Thoracic aorta (tissue), 2 donors: ENCODE measurements around the gene CHCHD6. TPM values are rescaled to one million over a fixed set of nuclear protein-coding genes. Genes with fewer than 3 reads are reported as not detected.

ENCODE experiments used
- ATAC-seq: fragments of 150-250 bp; one replicate; pipeline ENCODE4 v1.8.0; 2017; ENCODE audit warnings: low read depth; ENCODE audit not compliant: insufficient number of reproducible peaks, low FRiP score
- DNase-seq: peaks from one replicate; pipeline ENCODE4 v3.0.0-alpha.2; 2020; ENCODE audit warnings: low spot score
- H3K27ac ChIP-seq, 2 donors: fragments of 200-600 bp; sonication (generic); 1 replicate in 1 of 2; 2 replicates in 1 of 2; pipeline ENCODE4 v1.5.1; 2016; ENCODE audit warnings: mild to moderate bottlenecking in 2 of 2, moderate library complexity in 2 of 2
- H3K27me3 ChIP-seq: fragments of 200-600 bp; sonication (generic); replicated peaks from 2 replicates; pipeline ENCODE4 v1.6.0; 2016; ENCODE audit warnings: mild to moderate bottlenecking; ENCODE audit not compliant: insufficient read depth
- H3K36me3 ChIP-seq: fragments of 200-600 bp; sonication (generic); one replicate; pipeline ENCODE4 v1.5.1; 2016
- H3K4me1 ChIP-seq, 2 donors: fragments of 200-600 bp; sonication (generic); 1 replicate in 1 of 2; 2 replicates in 1 of 2; pipeline versions ENCODE4 v1.5.1 to v1.6.0; 2016; ENCODE audit warnings: low read depth in 2 of 2, mild to moderate bottlenecking in 1 of 2; ENCODE audit not compliant: control insufficient read depth in 1 of 2
- H3K4me3 ChIP-seq: fragments of 200-600 bp; sonication (generic); 2 replicates; pipeline ENCODE4 v1.5.1; 2016; ENCODE audit warnings: mild to moderate bottlenecking
- H3K9me3 ChIP-seq: fragments of 200-600 bp; sonication (generic); 2 replicates; pipeline ENCODE4 v1.5.1; 2016
- total RNA-seq, 2 donors: library from RNA; depleted of rRNA; stranded (reverse); fragments of >200 nt; gene quantifications; one replicate each; pipeline versions ENCODE4 v1.1.0 to v1.2.3, GENCODE V29; 2016
- TF ChIP-seq, protein P1 (sequence below): fragments of 200-600 bp; sonication (generic); IDR thresholded peaks from one replicate; pipeline ENCODE4 v1.5.1; 2019; ENCODE audit warnings: antibody characterized with exemption

Gene CHCHD6
- total RNA-seq, 2 donors from 2014 or later, result 12.5 to 17.1 TPM

- Histone ChIP-seq H3K4me3 (no peak overlapping the region), H3K36me3 (no peaks in the 10 kb centered on the region), H3K4me1 (no peaks in the 10 kb centered on the region), H3K27ac (no peak overlapping the region), H3K9me3 (no peaks in the 10 kb centered on the region), H3K27me3 (no peaks in the 10 kb centered on the region)
- ATAC-seq (no peak), DNase-seq (no peak)
- TF ChIP-seq, protein P1, sequence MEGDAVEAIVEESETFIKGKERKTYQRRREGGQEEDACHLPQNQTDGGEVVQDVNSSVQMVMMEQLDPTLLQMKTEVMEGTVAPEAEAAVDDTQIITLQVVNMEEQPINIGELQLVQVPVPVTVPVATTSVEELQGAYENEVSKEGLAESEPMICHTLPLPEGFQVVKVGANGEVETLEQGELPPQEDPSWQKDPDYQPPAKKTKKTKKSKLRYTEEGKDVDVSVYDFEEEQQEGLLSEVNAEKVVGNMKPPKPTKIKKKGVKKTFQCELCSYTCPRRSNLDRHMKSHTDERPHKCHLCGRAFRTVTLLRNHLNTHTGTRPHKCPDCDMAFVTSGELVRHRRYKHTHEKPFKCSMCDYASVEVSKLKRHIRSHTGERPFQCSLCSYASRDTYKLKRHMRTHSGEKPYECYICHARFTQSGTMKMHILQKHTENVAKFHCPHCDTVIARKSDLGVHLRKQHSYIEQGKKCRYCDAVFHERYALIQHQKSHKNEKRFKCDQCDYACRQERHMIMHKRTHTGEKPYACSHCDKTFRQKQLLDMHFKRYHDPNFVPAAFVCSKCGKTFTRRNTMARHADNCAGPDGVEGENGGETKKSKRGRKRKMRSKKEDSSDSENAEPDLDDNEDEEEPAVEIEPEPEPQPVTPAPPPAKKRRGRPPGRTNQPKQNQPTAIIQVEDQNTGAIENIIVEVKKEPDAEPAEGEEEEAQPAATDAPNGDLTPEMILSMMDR, result no peak
Observed at GRCh38 chr3:126770096-126770495, 66.1 kb downstream of the CHCHD6 start.

- H3K36me3 ChIP-seq, result no peaks in the 10 kb centered on the region
- H3K4me1 ChIP-seq, result no peaks in the 10 kb centered on the region
- ATAC-seq (no peak), DNase-seq (no peak)
- TF ChIP-seq, protein P1, result no peak
- no peak overlapping the region for H3K4me3 ChIP-seq
- no peak overlapping the region for H3K27ac ChIP-seq
- no peaks in the 10 kb centered on the region for H3K9me3 ChIP-seq
- no peaks in the 10 kb centered on the region for H3K27me3 ChIP-seq
Observed at GRCh38 chr3:126773167-126773566, 69.1 kb downstream of the CHCHD6 start.

DNA sequence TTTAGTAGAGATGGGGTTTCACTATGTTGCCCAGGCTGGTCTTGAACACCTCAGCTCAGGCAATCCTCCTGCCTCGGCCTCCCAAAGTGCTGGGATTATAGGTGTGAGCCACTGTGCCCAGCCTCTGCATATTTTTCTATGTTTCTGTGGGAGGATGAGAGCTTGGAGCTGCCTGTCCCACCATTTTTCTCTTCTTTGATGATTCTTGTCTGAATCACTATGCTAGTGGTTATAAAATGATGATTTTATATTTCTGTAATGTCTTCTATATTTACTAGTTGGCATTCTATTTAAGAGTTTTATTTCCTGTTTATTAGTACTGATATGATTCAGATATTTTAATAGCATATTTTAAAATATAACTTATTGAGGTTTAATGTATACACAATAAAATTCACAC, 69.7 kb downstream of the CHCHD6 start:
- Histone ChIP-seq H3K27me3 (no peaks in the 10 kb centered on the region), H3K36me3 (no peaks in the 10 kb centered on the region), H3K4me3 (no peak overlapping the region), H3K9me3 (no peaks in the 10 kb centered on the region), H3K4me1 (no peaks in the 10 kb centered on the region), H3K27ac (no peak overlapping the region)
- TF ChIP-seq, protein P1, result no peak
- DNase-seq (no peak), ATAC-seq (no peak)

- DNase-seq, result no peak
- H3K9me3 ChIP-seq, result no peaks in the 10 kb centered on the region
- TF ChIP-seq, protein P1, result no peak
- no peak for ATAC-seq
- H3K36me3 ChIP-seq, result no peaks in the 10 kb centered on the region
- peaks cover 0 to 3% of the 10 kb centered on the region in 2 donors for H3K4me1 ChIP-seq
- H3K4me3 ChIP-seq, result no peak overlapping the region
- H3K27ac ChIP-seq, result no peak overlapping the region
- H3K27me3 ChIP-seq, result no peaks in the 10 kb centered on the region
Observed at GRCh38 chr3:126777366-126777765, 73.3 kb downstream of the CHCHD6 start.

DNA sequence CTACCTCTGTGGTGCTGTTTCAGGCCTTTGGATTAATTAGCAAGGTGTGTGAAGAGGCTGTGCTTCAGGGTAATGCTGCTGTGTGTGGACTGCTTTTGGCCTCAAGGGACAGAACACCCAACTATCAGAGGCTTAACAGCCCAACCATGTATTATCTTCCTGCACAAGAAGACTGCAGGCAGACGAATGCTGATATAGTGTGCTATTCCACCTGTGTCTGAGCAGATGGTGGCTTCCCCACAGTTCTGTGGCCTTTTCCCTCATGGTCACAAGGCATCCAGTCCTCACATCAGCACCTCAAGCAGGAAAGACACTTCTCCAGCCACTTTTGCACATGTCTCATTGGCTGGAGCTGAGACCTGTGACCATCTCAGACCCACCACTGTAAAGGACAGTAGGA, 76.6 kb downstream of the CHCHD6 start:
- TF ChIP-seq, protein P1, result no peak

More for the DNA sequence above, 76.6 kb downstream of the CHCHD6 start:
- Histone ChIP-seq H3K36me3 (no peaks in the 10 kb centered on the region), H3K4me3 (no peak overlapping the region), H3K27me3 (no peaks in the 10 kb centered on the region), H3K4me1 (peaks cover 4 to 11% of the 10 kb centered on the region in 2 donors), H3K27ac (no peak overlapping the region), H3K9me3 (no peaks in the 10 kb centered on the region)
- DNase-seq, result no peak
- no peak for ATAC-seq
